Measurements from ENCODE around the gene LSM12. TPM values are rescaled to one million over a fixed set of nuclear protein-coding genes. Genes with fewer than 3 reads are reported as not detected.
"Not testable (repeated sequence)": the region's sequence is repeated elsewhere in the genome, so short reads cannot be mapped to it uniquely, and the experiment has no call there.

LSM12 gene
- total RNA-seq, 2 experiments from 2014 or later: 59.3 to 64.8 TPM

DNA sequence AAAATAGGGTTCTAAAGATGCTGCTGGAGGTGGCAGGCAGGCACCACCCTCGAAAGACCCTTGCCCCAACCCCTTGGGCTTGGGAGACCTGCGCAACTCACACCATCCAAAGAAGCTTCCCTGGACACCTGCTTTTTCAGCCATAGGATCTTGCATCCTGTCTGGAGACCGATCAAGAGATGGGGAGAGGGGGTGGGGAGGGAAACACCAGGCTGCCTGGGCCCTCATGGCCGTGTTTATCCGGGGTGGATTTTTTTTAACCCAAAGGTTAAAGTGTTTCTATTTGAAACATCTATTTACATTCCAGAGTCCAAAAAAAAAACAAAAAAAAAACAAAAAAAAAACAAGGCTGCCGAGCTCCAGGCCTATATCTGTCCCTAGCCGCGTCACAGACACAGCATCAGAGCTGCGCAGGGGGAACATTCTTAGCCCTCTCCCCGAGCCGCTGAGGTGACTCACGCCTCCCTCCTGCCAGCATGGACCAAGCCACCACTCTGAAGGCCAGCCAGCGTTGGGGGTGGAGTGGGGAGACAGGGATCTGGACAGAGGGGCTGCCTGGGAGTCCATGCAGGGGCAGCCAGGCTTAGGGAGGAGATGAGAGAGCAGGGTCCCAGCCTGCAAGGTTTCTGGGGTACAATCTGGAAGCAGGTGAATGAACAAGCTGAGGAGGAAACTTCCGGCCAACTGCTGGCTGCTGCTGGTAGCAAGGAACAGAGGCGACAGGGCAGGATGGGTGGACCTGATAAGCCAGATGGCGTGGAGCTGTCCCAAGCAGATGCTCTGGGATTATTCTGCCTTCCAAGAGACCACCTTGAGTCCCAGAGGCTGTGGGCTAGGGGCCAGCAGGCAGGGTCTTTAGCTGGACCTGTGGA, 42.2 kb upstream of the LSM12 start:
- no peak overlapping the region for H3K27ac Mint-ChIP-seq
- no peak overlapping the region for H3K4me3 Mint-ChIP-seq
- no peaks in the 10 kb centered on the region for H3K9me3 Mint-ChIP-seq
- POLR2A ChIA-PET: interaction anchor here (0.6 kb wide), 1 partner anchor 33 kb away, joined by 3 read pairs; no protein-coding TSS in a partner anchor
- H3K36me3 Mint-ChIP-seq (ENCODE audit: low read depth): no peaks in the 10 kb centered on the region
- CTCF ChIA-PET: interaction anchor here (1.0 to 1.1 kb wide), 2 partner anchors 9 to 15 kb away, joined by 3 read pairs; partner anchors contain the start of gene HDAC5
- no peaks in the 10 kb centered on the region for H3K27me3 Mint-ChIP-seq
- H3K4me1 Mint-ChIP-seq: peaks cover 22% of the 10 kb centered on the region
- DNase-seq: no peak

GRCh38 chr17:44106801-44107200, 40.3 kb upstream of the LSM12 start:
- Mint-ChIP-seq H3K4me1 (peaks cover 17% of the 10 kb centered on the region), H3K9me3 (no peaks in the 10 kb centered on the region), H3K27ac (no peak overlapping the region), H3K4me3 (no peak overlapping the region), H3K27me3 (no peaks in the 10 kb centered on the region), H3K36me3 (ENCODE audit: low read depth) (no peaks in the 10 kb centered on the region)
- ChIA-PET POLR2A (interaction anchor here (0.6 kb wide), 1 partner anchor 77 kb away, joined by 4 read pairs; no protein-coding TSS in a partner anchor), CTCF (interaction anchor here (0.6 to 1.1 kb wide), 3 partner anchors 9 to 758 kb away, joined by 3 to 4 read pairs (median 4); no protein-coding TSS in a partner anchor)
- no peak for DNase-seq

DNA sequence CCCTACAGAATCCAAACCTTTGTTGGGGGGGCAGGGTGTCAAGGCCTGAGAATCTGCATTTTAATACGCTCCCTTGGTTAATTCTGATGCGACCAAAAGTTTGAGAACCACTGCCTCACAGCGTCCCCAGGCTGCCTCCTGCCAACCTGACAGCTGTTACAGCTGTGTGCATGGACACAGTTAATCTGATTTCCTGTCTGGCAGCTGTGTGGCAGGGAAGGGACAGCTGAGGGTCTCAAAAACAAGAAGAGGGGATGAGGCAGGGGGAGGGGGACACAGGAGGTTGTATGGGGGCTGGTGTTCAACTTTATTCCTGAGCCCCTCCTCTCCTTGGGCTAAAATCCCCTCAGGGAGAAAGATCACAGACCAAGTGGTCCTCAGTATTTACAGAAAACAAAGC, 39.5 kb upstream of the LSM12 start:
- Mint-ChIP-seq H3K27me3 (no peaks in the 10 kb centered on the region), H3K9me3 (no peaks in the 10 kb centered on the region), H3K36me3 (ENCODE audit: low read depth) (no peaks in the 10 kb centered on the region), H3K27ac (no peak overlapping the region), H3K4me3 (no peak overlapping the region), H3K4me1 (peaks cover 9% of the 10 kb centered on the region)
- POLR2A ChIA-PET: no interaction called here
- CTCF ChIA-PET: interaction anchor here (0.6 to 1.4 kb wide), 3 partner anchors 10 to 170 kb away, joined by 4 to 6 read pairs (median 5); no protein-coding TSS in a partner anchor
- DNase-seq: no peak

GRCh38 chr17:44105483-44105882, 39.0 kb upstream of the LSM12 start:
- no peaks in the 10 kb centered on the region for H3K27me3 Mint-ChIP-seq
- DNase-seq: no peak
- ChIA-PET POLR2A (no interaction called here), CTCF (interaction anchor here (0.6 to 1.4 kb wide), 2 partner anchors 10 to 1754 kb away, joined by 5 to 6 read pairs; no protein-coding TSS in a partner anchor)
- H3K27ac Mint-ChIP-seq: no peak overlapping the region
- peaks cover 5% of the 10 kb centered on the region for H3K4me1 Mint-ChIP-seq
- H3K36me3 Mint-ChIP-seq (ENCODE audit: low read depth): no peaks in the 10 kb centered on the region
- H3K4me3 Mint-ChIP-seq: no peak overlapping the region
- H3K9me3 Mint-ChIP-seq: no peaks in the 10 kb centered on the region

DNA sequence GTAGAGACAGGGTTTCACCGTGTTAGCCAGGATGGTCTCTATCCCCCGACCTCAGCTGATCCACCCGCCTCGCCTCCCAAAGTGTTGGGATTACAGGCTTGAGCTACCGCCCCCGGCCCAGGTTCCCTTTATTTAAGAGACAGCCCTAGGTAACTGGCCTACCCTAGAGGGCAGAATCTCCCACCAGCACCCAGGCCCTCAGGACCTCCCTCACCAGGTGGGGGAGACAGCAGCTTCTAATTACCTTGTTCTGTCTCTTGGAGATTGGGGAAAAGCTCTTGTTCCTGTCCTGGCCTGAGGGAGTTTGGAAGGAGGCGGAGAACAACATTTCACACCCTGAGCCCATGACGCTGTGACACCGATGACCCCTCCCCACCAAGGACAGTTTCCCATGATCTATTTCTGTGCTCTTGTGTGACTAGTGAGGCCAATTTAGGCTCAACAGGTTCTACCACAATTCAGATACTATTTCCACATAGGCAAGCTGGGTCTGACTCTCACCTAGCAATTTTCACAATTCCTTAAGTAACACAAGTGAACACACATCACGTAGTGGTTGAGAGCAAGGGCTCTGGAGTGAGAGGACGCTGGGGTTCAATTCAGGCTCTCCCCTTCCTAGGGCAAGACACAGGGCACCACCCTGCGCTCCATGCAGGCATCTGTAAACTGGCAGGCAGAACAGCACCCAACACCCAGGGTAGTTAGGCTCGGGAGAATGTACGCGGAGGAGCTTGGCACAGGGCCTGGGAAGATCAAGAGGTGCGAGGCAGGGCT, 36.6 kb upstream of the LSM12 start:
- CTCF ChIA-PET: interaction anchor here (0.7 to 1.2 kb wide), 5 partner anchors 12 to 159 kb away, joined by 3 to 4 read pairs (median 3); partner anchors contain the start of gene HDAC5
- H3K9me3 Mint-ChIP-seq: no peaks in the 10 kb centered on the region
- no peaks in the 10 kb centered on the region for H3K27me3 Mint-ChIP-seq
- H3K36me3 Mint-ChIP-seq (ENCODE audit: low read depth): no peaks in the 10 kb centered on the region
- H3K4me3 Mint-ChIP-seq: no peak overlapping the region
- DNase-seq: no peak
- peaks cover 3% of the 10 kb centered on the region for H3K4me1 Mint-ChIP-seq
- no peak overlapping the region for H3K27ac Mint-ChIP-seq
- POLR2A ChIA-PET: interaction anchor here (0.6 kb wide), 1 partner anchor 11 kb away, joined by 4 read pairs; no protein-coding TSS in a partner anchor

DNA sequence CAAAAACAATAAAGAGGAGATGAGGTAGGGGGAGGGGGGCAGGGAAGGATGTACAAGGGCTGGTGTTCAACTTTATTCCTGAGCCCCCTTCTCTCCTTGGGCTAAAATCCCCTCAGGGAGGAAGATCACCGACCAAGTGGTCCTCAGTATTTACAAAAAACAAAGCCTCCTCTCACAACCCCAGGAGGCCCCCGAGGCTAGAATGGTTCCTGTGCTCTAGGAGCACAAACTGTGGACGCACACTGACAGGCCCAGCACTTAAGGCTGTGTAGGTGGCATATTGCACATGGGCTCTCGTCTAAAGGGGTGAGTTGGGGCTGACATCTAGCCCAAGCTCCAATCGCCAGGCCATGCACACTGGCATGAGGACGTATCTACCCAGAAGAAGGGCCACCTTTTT, 35.4 kb upstream of the LSM12 start:
- DNase-seq; POLR2A ChIA-PET; H3K4me1 Mint-ChIP-seq; H3K36me3 Mint-ChIP-seq (ENCODE audit: low read depth); H3K4me3 Mint-ChIP-seq; H3K27ac Mint-ChIP-seq; H3K27me3 Mint-ChIP-seq; H3K9me3 Mint-ChIP-seq: not testable (repeated sequence)
- CTCF ChIA-PET: interaction anchor here (0.9 to 1.2 kb wide), 2 partner anchors 10 to 22 kb away, joined by 3 to 4 read pairs; partner anchors contain the start of gene HDAC5

DNA sequence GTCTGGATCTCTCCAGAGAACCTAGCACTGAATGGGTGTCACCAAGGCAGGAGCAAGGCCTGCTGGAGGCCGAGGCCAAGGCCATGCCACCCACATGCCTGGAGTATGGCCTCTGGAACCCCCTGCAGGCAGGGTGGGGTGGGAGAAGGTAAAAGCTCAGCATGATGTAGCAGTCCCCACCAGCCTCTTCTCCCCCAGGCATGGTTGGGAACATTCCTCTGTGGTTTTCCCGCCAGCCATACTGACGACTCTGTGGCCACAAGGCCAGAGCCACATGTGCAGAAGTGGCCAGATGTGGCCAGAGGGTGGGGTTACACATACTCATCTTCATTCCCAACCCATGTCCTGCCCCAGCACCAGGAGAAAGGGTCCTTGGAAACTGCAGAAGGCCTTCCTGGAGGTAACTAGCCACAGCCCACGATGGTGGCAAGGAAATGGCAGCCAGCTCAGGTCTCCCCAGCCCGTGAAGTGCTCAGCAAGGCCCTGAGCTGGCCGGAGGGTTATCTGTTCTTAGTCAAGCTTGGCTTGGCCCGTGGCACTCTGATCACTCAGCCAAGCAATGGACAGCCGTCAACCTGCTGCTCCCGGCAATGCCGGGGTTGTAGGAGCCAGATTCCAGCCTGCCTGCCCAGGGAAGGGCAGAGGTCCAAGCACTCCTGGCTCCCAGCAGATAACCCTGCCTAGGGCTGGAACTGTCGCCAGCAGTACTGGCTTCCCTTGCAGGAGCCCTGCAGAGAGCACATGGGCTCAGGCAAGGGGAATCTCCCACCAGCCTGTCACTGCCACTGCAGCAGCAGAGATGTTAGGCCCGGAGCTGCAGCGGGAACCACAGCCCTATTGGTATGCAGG, 30.9 kb upstream of the LSM12 start:
- no peak for DNase-seq
- H3K9me3 Mint-ChIP-seq: no peaks in the 10 kb centered on the region
- H3K36me3 Mint-ChIP-seq (ENCODE audit: low read depth): no peaks in the 10 kb centered on the region
- ChIA-PET CTCF (no interaction called here), POLR2A (no interaction called here)
- no peaks in the 10 kb centered on the region for H3K27me3 Mint-ChIP-seq
- no peak overlapping the region for H3K4me3 Mint-ChIP-seq
- H3K27ac Mint-ChIP-seq: no peak overlapping the region
- peaks cover 17% of the 10 kb centered on the region for H3K4me1 Mint-ChIP-seq

DNA sequence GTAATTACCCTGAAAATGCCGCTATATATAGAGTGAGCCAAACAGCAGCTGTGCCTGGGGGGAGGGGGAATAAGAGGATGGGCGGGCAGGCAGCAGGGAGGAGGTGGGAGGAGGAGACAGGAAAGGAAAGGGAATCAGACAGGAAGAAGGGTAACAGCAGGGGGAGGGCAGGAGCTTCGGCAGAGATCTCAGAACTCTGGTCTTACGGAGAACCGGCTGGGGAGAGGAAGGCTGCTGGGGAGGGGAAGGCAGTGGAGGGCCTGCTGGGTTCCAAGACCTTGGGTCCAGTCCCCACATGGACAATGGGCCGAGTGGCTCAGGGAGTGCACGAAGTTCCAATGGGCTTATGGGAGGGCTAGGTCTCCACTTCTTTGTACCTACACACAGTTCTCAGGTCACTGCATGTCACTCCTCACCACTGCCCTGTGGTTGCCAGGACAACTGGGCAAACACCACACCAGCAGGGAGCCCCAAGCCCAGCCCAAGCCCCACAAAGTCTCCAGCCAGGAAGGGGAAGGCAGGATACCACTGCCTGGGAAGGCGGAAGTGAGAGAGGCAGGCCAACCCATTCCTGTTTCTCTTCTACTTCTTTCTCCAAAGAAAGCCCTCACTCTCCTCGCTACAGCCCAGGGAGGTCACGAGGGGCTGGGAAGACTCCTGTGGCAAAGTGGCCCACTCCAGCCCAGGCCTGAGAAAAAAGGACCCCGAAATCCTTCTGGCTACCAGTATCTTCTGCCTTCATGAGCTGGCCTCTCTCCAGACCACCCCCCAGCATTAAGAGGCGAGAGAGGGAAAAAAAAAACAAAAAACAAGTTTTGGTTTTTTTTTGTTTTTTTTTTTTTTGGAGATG, 29.4 kb upstream of the LSM12 start:
- no peak for DNase-seq
- Mint-ChIP-seq H3K9me3 (no peaks in the 10 kb centered on the region), H3K4me3 (no peak overlapping the region), H3K27ac (peak overlapping the region; percentile 69), H3K27me3 (no peaks in the 10 kb centered on the region), H3K36me3 (ENCODE audit: low read depth) (no peaks in the 10 kb centered on the region), H3K4me1 (peaks cover 17% of the 10 kb centered on the region)
- CTCF ChIA-PET: no interaction called here
- POLR2A ChIA-PET: interaction anchor here (0.5 to 0.7 kb wide), 2 partner anchors 24 to 126 kb away, joined by 3 read pairs; no protein-coding TSS in a partner anchor

DNA sequence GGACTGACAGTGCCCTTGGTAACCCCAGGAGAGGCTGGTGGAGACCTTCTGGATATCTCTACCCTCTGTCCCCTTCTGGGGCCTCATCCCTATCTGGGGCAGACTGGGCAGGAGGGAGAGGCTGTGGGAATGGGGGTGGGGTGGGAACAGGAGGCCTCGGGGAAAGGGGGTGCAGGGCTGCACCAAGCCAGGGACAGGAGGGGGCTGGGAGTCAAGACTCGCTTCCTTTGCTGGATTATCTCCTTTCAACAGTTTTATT, 28.8 kb upstream of the LSM12 start:
- no peak overlapping the region for H3K4me3 Mint-ChIP-seq
- no peaks in the 10 kb centered on the region for H3K9me3 Mint-ChIP-seq
- no peaks in the 10 kb centered on the region for H3K36me3 Mint-ChIP-seq (ENCODE audit: low read depth)
- CTCF ChIA-PET: no interaction called here
- DNase-seq: no peak
- POLR2A ChIA-PET: interaction anchor here (0.5 to 0.7 kb wide), 2 partner anchors 24 to 127 kb away, joined by 3 read pairs; no protein-coding TSS in a partner anchor
- H3K4me1 Mint-ChIP-seq: peaks cover 17% of the 10 kb centered on the region
- H3K27ac Mint-ChIP-seq: no peak overlapping the region
- H3K27me3 Mint-ChIP-seq: no peaks in the 10 kb centered on the region

- Mint-ChIP-seq H3K27me3 (no peaks in the 10 kb centered on the region), H3K4me1 (peaks cover 17% of the 10 kb centered on the region), H3K4me3 (no peak overlapping the region), H3K36me3 (ENCODE audit: low read depth) (no peaks in the 10 kb centered on the region), H3K9me3 (no peaks in the 10 kb centered on the region), H3K27ac (no peak overlapping the region)
- CTCF ChIA-PET: no interaction called here
- DNase-seq: no peak
- POLR2A ChIA-PET: interaction anchor here (0.5 to 0.7 kb wide), 2 partner anchors 23 to 127 kb away, joined by 3 read pairs; no protein-coding TSS in a partner anchor
Observed at GRCh38 chr17:44094701-44095387, 28.4 kb upstream of the LSM12 start.

DNA sequence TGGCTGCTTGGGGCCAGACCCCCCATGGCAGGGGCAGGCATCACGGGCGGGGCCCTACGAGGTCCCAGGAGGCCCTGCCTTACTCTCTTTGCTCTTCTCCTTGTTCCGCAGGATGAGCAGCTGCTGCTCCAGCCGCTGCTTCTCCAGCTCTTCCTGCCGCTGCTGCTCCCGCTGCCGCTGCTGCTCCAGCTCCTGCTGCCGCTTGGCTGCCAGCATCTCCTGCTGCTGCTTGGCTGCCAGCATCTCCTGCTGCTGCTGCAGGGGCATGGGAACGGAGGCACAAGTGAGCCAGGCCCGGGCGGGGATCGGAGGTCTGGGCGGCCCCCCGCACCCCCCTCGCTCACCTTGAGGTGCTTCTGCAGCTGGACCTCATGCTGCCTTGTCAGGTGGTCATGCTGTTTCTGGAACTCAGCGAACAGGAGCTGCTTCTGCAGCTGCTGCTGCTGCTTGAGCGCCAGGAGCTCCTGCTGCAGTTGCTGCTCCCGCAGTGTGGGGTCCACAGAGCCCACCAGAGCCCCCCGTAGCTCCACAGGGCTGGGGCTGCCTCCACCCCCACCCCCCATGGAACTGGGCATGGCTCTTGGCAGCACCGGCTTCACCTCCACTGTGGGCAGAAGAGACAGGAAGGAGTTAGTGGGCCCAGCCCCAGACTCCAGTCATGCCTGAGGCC, 26.9 kb upstream of the LSM12 start:
- CTCF ChIA-PET: no interaction called here
- H3K9me3 Mint-ChIP-seq: no peaks in the 10 kb centered on the region
- no peak for DNase-seq

More for the DNA sequence above, 26.9 kb upstream of the LSM12 start:
- POLR2A ChIA-PET: no interaction called here
- Mint-ChIP-seq H3K27me3 (no peaks in the 10 kb centered on the region), H3K27ac (no peak overlapping the region), H3K4me1 (peaks cover 17% of the 10 kb centered on the region), H3K4me3 (no peak overlapping the region), H3K36me3 (ENCODE audit: low read depth) (peaks cover 2% of the 10 kb centered on the region)
